Measurements from ENCODE around the gene KIF21A. TPM values are rescaled to one million over a fixed set of nuclear protein-coding genes. Genes with fewer than 3 reads are reported as not detected.

Gene KIF21A
- polyA plus RNA-seq, 4 donors, result 29.0 to 39.5 (median 34.2) TPM

DNA sequence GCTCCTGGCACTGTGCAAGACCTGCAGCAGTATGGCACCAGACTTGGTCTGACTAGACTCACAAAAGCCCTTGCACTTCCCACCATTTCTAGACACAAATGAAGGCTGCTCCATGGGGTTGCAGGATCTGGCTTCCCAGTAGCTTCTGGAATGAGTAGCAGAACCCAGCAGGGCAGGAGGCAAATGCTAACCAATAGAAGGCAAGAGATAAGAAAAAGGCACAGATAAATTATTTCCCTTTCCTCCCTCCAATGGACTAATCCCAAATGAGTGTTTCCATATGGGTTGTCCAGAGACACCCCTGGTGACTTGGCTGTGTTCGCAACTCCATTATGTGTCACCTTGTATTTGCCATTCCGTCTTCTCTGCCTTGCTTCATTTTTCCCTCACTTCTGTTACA lies 49.7 kb downstream of the KIF21A start:
- no peak for DNase-seq (ENCODE audit: low read depth in 4 of 4, low spot score in 2 of 4)

DNA sequence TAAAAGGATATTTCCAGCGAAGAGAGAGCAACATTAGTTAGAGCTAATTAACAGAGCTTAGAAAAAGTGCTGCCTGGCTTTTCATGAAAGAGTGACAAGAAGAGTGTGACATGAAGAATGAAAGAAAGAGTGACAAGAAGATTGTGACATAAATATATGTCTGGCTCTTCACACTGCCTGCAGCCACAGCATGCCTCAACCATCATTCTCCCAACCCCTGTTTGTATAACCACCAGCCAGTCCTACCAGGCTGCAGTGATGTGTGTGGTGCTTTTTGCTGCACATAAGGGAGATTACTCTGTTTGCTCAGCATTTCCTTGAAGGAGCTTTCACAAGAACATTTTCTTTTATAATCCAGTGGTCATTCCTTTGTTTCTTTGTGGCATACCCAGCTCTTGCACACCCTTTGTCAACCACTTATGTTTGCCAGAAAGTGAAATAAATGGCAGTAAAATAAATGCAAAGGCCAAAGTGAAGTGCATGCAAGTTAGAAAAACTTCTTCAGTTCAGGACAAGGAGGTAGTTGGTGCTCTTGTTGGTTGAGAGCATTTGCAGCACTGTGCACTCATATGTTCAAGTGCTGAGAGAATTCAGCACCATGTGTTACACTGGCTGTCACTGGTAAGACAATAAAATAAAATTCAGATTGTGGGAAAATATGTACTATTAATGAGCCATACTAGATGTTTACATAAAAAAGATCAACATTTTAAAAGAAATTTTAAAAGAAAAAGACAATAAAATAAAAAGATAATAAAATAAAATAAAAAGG lies 50.6 kb downstream of the KIF21A start:
- no peak for DNase-seq (ENCODE audit: low read depth in 4 of 4, low spot score in 2 of 4)

DNA sequence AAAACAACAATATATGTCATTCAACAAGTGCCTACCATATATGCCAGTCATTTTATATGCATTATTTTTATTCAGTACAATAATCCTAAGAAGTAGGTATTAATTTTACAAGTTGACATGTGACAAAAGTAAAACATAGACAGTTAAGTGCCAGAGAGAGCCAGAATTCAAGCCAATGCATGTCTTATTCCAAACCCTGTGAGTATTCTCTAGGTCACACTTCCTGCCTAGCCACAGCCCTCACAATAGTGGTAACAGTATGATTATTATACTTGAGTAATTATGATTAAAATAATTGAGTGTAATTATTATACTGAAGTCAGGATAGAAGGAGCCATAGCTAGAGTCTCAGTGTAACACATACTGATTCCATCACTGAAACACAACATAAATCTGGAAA lies 52.2 kb downstream of the KIF21A start:
- no peak for DNase-seq (ENCODE audit: low read depth in 4 of 4, low spot score in 2 of 4)

DNA sequence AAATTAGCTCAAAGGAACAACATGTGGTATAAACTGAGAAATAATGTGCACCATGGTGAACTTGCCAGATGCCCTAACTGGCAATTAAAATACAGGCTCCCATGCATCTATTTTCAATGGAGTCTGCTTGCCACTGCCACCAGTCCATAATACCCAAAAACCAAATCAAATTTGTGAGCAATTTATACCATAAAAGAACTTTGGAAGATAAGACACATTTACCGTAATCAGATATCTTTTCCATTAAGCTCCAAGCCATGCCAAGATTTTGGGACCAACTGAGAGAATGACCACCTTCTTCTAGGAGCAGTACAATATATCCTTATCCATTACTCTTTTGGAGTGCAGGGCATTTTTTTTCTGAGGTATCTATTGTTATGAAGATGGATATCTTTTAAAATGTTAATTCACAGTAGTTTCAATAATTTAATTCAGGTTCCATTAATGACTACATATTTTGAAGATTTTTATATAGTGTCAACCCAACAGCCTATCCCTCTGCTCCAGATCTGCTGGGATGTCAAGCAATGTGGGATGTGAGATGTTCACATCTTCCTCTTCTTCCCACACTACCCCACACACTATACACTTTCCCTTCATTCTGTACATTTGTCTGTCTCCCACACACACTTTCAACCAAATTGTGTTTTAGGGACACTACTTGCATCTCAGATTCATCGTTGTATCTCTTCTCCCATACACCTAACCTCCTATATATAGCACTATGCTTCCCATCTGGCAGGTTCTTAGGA lies 53.3 kb downstream of the KIF21A start:
- DNase-seq (ENCODE audit: low read depth in 4 of 4, low spot score in 2 of 4), result no peak

DNA sequence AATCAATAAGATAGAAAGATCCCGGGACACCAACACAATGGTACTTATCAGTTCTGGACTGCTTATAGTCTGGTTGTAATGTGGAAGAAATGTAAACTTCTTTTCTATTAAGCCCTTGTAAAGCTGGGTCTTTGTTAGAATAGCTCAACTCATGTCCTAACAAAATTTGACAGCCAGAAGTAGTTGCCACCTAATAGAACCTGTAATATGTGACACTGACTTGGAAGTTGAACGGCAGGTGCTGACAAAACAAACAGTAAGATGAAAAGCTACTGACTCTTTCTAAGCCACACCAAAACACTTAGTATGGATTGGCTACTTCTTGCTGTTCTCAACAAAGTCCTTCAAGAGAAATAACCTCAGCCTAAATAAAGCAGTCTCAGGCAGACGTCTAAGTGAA lies 56.6 kb downstream of the KIF21A start:
- no peak for DNase-seq (ENCODE audit: low read depth in 4 of 4, low spot score in 2 of 4)

DNA sequence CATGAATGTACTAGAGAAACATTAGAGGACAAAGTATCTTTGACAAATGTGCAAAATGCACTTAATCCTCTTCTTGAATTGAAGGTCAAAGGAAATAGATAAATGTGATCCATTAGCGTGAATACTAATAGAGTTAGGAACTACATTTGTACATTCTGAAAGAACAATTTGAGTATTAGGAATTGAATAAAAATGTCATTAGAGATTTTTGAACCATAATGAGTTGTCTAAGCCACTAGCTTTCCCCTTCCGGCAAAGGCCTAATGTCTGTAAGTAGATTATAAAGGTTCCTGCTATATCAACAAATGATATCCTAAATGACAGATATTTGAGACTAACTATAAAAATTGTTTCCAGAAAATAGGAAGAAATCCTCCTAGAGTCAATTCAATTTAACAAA lies 59.8 kb downstream of the KIF21A start:
- DNase-seq (ENCODE audit: low read depth in 4 of 4, low spot score in 2 of 4), result no peak

DNA sequence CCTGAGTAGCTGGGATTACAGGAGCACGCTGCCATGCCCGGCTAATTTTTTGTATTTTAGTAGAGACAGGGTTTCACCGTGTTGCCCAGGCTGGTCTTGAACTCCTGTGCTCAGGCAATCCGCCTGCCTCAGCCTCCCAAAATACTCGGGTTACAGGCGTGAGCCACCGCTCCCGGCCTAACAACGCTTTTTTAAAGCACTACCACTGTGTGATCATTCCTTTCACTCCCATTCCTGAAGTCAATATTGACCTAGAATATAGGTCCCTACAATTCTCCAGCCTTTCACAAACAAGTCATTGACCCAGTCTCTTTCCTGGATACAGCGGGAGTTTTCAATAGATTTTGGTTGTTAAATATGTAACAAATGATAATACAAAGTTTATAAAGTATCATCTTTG lies 62.8 kb downstream of the KIF21A start:
- no peak for DNase-seq (ENCODE audit: low read depth in 4 of 4, low spot score in 2 of 4)

DNA sequence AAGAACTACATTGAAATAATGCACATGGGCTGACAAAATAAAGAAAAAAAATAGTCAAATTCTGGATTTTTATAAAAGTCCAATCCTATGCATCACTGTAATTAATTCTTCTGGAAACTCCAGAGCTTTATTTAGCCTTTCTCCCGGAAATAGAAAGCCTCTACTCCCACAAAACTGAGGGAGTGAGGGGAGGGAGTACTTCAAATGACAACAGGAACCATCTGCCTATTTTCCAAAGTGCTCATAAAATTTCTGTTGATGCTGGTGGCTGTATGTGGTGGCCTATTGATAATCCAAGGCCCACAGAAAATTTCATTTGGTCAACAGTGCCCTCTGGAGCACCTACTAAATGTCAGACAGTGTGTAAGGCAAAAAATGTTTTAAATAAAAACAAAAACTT lies 64.6 kb downstream of the KIF21A start:
- DNase-seq (ENCODE audit: low read depth in 4 of 4, low spot score in 2 of 4), result no peak

DNA sequence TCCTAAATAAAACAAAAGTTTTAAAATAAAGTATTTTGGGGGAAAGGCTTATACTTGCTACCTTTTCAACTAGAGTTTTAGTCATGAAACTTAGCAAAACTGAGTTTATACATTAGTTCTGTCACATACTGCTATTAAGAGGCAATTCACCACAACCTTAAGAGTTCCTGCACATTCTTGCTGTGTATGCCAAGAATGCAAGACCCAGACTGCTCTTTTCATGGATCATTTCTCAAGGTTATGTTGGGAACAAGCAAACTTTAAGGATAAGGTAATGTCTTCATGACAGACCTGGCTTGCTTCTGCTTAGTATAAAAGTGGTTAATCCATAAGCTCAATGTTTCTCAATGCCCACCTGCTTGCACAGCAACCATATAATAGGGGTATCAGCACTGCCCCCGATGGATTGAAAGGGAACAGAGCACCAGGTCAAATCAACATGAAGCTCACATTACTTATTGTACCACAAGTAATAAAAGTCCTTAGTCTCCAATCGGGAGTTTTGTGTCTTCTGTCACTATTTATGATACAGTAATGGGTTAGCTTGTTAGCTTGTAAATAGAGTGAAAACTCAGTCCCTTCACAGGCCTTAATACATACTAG lies 67.6 kb downstream of the KIF21A start:
- no peak for DNase-seq (ENCODE audit: low read depth in 4 of 4, low spot score in 2 of 4)

DNA sequence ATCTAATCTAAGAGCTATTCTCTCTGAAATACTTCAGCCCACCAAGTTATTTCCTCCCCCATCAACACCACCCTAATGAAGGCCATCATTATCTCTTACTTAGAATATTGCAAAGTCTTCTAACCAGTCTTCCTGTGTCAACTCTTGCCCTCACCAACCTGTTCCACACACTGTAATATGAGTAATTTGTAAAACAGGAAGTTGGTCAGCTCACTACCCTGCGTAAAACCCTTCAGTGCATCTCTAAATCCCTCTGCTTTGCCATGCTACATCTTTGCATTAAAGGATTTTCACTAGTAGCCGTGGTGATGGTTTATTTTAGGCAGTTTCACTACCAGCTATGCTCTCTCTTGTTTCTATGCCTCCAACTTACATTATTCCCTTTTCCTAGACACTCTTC lies 70.0 kb downstream of the KIF21A start:
- no peak for DNase-seq (ENCODE audit: low read depth in 4 of 4, low spot score in 2 of 4)

DNA sequence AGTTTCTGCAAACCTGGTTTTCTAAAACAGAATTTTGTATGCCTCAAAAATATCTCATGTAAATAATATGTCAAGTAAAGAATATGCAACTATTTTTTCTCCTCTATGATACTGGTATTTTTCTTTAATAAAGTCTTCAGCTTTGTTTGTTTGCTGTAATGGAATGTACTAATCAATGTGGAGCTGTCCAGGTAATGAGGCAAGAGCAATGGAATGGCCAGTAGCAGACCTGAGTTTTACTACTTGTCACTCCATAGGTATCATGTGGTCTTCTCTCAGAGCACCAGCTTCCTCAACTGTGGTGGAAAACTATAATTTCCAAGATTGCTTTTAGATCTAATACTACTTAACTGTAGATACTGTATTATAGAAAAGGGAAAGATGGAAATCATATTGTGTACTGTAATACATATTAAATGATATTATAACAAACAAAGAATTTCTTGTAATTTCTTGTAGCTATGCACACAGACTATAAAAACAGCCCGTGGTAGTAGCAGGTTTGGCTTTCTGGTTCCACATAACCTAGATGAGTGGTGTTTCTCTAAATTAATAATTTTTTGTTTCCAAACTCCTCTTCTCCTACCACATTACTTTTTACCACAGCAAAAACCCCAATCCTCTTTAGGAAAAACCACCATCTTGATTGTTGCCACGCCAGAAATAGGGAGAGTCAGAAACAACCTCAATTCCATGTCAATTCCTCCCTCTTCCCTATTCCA lies 70.6 kb downstream of the KIF21A start:
- DNase-seq (ENCODE audit: low read depth in 4 of 4, low spot score in 2 of 4), result no peak

DNA sequence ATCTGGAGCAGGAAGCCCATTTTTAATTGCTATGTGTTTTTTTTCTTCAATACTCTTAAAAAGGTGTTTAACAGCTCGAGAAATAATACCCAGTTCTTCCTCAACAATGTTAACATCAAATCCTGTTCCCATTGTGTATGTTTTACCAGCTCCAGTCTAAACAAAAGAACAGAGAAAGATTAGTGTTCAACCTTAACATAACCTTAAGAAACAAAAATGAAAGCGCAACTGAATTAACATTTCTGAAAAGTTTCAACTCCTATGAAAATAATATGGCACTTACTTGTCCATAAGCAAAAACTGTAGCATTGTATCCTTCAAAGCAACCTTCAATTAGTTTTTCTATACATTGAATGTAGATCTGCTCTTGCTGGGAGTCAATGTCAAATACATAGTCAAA lies 73.2 kb downstream of the KIF21A start:
- no peak for DNase-seq (ENCODE audit: low read depth in 4 of 4, low spot score in 2 of 4)

DNA sequence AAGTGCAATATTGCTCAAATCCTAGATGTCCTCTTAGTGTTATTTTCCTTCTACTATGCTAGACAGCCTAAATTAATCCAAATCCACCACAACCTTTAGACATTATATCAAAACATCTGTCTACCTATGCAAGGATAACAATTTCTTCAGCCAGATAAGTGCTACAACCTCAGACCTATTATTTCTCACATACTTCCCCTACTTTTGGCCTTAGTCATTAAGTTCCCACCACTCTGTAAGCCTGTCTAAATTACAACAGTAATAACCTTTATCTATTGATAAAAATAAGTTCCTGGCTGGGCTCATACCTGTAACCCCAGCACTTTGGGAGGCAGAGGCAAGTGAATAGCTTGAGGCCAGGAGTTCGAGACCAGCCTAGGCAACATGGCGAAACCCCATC lies 74.0 kb downstream of the KIF21A start:
- DNase-seq (ENCODE audit: low read depth in 4 of 4, low spot score in 2 of 4), result no peak

DNA sequence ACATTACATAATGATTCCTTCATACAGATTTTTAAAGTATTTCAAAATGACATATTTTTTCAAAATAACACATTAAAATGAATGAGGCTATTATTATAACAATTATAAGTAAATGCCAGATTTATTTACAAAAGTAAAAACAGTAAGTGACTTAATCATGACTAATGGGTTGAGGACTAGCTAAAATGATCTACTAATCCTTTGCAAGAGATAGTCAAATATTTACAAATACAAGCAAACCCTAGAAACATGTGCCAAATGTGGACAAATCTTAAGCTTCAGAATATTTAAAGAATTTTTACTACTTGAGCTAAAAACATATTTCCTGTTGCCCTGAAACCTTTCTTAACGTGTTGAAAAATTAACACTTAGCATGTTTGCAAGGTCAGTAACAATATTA lies 74.8 kb downstream of the KIF21A start:
- no peak for DNase-seq (ENCODE audit: low read depth in 4 of 4, low spot score in 2 of 4)

DNA sequence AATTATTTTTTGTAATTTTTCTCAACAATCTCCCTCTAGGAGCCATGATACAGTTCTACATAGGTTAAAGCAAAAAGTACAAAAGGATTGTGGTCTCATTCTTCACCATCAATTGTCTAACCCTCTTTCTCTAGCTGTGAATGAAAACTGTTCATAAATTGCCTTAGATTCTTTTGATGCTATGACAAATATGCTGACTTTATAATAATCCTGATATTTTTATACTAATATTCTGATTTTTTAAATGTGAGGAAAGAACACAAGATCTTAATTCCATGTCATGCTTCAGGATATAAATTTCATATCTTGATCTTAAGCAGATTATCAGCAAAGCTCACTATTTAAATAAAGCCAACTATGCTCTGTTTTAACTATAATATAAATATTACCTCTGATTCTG lies 75.4 kb downstream of the KIF21A start:
- DNase-seq (ENCODE audit: low read depth in 4 of 4, low spot score in 2 of 4), result no peak

DNA sequence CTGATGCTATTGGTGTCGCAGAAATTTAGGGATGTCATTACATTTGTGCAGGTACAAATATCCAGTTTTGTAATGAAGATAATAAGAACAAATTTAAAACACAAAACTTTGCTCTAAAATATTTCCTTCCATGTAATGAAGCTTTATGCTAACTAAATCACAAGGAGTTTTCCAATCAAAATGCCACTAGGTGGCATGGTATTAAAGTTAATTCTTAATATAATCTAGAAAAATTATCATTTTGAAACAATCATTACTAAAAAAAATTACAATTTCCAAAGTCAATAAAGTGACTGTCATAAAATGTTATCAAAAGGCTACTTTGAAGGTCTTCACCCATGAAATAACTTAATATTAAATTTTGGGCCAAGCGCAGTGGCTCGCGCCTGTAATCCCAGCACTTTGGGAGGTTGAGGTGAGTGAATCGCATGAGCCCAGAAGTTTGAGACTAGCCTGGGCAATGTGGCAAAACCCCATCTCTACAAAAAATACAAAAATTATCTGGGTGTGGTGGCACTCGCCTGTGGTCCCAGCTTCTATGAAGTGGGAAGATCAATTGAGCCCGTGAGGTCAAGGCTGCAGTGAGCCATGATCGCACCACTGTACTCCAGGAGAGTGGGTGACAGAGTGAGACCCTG lies 77.4 kb downstream of the KIF21A start:
- DNase-seq (ENCODE audit: low read depth in 4 of 4, low spot score in 2 of 4), result no peak

DNA sequence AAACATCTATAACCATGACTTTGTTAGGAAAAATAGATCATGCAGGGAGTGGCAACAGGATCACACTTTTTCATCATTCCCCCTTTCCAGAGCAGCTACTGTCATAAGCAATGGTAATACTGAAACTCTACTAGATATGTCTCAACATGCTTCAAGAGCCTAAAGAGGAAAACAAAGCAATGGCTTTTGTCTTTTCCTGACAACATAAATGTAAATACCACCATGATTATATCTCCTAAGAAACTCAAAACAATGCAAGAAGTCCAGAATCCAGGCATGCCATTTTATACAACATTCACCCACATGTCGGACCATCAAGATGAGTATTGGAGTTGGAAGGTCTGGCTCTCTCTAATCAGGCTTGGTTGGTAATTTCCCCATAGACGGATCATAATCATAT lies 78.7 kb downstream of the KIF21A start:
- no peak for DNase-seq (ENCODE audit: low read depth in 4 of 4, low spot score in 2 of 4)

DNA sequence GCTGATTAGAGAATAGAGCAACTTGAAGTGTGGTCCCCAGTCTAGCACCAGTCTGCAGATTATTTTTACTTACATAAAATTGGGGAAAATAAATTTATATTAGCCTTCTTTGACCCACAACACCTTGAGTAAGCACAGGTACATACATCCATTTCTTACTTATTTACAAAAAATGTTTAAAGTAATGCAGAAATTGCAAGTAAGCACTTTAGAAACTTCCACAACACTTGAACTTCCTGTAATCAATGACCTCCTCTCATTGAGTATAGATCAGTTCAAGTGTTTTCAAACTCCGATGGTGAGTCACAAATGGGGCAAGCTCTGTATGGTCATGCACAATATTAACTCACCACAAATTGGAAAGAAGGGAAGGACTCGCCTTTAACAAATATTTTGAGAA lies 83.3 kb downstream of the KIF21A start:
- DNase-seq (ENCODE audit: low read depth in 4 of 4, low spot score in 2 of 4), result no peak

DNA sequence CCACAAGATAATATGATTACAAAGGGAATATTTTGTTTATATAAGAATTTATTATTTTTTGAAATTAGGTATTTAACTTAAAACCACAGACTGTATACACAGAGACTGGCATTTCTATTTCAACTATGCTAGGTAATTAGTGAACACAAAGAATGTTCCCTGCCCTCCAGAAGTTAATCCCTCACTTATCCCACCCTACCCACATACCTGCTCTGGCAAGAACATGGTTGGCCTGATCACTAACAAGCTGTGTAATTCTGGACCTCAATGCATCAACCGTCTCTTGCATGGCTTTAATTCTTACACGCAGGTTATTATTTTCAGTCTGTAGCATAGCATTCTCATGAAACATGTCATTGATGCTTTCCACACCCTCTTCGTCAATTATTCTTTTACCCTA lies 85.9 kb downstream of the KIF21A start:
- DNase-seq (ENCODE audit: low read depth in 4 of 4, low spot score in 2 of 4), result no peak

DNA sequence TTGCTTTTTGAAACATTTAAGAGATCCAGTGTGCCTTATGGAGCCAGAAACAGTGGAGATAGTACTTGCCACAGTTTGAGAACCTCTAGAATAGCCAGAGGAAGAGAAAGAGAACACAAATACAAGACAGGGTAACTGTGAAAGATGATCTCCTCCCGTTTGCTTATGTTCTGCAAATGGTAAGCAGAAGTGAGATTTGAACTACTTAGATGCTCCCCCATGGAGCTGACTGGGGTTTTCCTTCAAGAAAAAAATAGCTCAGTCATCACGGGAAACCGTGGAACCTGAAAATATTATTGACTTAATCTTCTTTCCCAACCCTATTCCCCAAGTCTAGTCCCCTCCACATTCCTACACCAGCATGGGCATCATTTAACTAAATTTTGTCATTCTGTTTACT lies 87.1 kb downstream of the KIF21A start:
- DNase-seq (ENCODE audit: low read depth in 4 of 4, low spot score in 2 of 4), result no peak

DNA sequence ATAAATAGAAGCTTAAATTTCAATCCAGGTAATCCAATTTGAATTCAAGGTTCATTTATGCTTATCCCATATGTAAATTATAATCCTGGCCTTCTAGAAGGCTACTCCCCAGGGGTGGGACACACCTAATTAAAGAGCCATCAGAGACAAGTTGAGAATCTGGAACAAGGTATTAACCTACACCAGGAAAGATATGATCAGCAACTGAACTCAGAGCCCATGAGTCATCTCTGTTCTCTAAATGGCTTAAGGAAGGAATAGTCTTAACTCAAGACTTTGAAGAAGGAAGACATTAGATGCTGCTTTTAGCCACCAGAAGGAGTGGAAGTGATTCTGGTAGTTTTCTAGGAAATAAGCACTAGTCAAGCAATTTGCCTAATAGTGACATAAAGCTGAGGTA lies 88.0 kb downstream of the KIF21A start:
- no peak for DNase-seq (ENCODE audit: low read depth in 4 of 4, low spot score in 2 of 4)

Measured in left renal cortex interstitium (tissue), 4 donors.